GM23248 (cell line): ENCODE measurements around the gene ZNF787. TPM values are rescaled to one million over a fixed set of nuclear protein-coding genes. Genes with fewer than 3 reads are reported as not detected.

ENCODE experiments used
- DNase-seq: peaks from one replicate; pipeline ENCODE4 v3.0.0-alpha.2; 2015
- H2AFZ ChIP-seq: fragments of 200-600 bp; sonication (generic); 2 replicates; pipeline ENCODE4 v1.6.1; 2016; ENCODE audit warnings: antibody characterized with exemption
- H3F3A ChIP-seq: fragments of 200-600 bp; sonication (generic); 2 replicates; pipeline ENCODE4 v1.6.1; 2016; ENCODE audit warnings: mild to moderate bottlenecking, antibody characterized with exemption, mixed run types; ENCODE audit not compliant: insufficient read depth
- H3K27ac ChIP-seq: fragments of 200-600 bp; sonication (generic); 2 replicates; pipeline ENCODE4 v1.5.1; 2016; ENCODE audit warnings: mild to moderate bottlenecking
- H3K27me3 ChIP-seq: fragments of 200-600 bp; sonication (generic); replicated peaks from 2 replicates; pipeline ENCODE4 v1.6.1; 2016; ENCODE audit warnings: mild to moderate bottlenecking; ENCODE audit not compliant: insufficient read depth
- H3K36me3 ChIP-seq: fragments of 200-600 bp; sonication (generic); 2 replicates; pipeline ENCODE4 v1.6.1; 2016; ENCODE audit warnings: low read depth, mild to moderate bottlenecking
- H3K4me1 ChIP-seq: fragments of 200-600 bp; sonication (generic); 2 replicates; pipeline ENCODE4 v1.6.1; 2016; ENCODE audit warnings: mild to moderate bottlenecking; ENCODE audit not compliant: insufficient read depth
- H3K4me2 ChIP-seq: fragments of 200-600 bp; sonication (generic); one replicate; pipeline ENCODE4 v1.6.1; 2016; ENCODE audit warnings: mild to moderate bottlenecking; ENCODE audit not compliant: unreplicated experiment
- H3K4me3 ChIP-seq: fragments of 200-600 bp; sonication (generic); 2 replicates; pipeline ENCODE4 v1.5.1; 2016; ENCODE audit warnings: mild to moderate bottlenecking
- H3K79me2 ChIP-seq: fragments of 200-600 bp; sonication (generic); 2 replicates; pipeline ENCODE4 v1.6.1; 2016; ENCODE audit warnings: mild to moderate bottlenecking; ENCODE audit not compliant: insufficient read depth
- H3K9ac ChIP-seq: fragments of 200-600 bp; sonication (generic); 2 replicates; pipeline ENCODE4 v1.6.1; 2016; ENCODE audit warnings: mild to moderate bottlenecking
- H3K9me2 ChIP-seq: fragments of 200-600 bp; sonication (generic); 2 replicates; pipeline ENCODE4 v1.6.1; 2016; ENCODE audit warnings: mixed run types, mild to moderate bottlenecking, moderate library complexity; ENCODE audit not compliant: insufficient read depth
- H3K9me3 ChIP-seq: fragments of 200-600 bp; sonication (generic); one replicate; pipeline ENCODE4 v1.6.1; 2017; ENCODE audit warnings: low read depth
- H4K20me1 ChIP-seq: fragments of 200-600 bp; sonication (generic); 2 replicates; pipeline ENCODE4 v1.6.0; 2016; ENCODE audit not compliant: insufficient read depth
- EZH2 ChIP-seq: fragments of 200-600 bp; sonication (generic); IDR thresholded peaks from 2 replicates; pipeline ENCODE4 v1.6.1; 2018; ENCODE audit warnings: antibody characterized with exemption, mild to moderate bottlenecking; ENCODE audit not compliant: insufficient read depth, poor library complexity, severe bottlenecking
- EZH2phosphoT487 ChIP-seq: fragments of 200-600 bp; sonication (generic); IDR thresholded peaks from 2 replicates; pipeline ENCODE4 v1.6.1; 2018; ENCODE audit warnings: antibody characterized with exemption, moderate library complexity, mild to moderate bottlenecking, low read depth; ENCODE audit not compliant: insufficient read depth
- WGBS, 2 experiments: methylation state at CpG; one replicate each; pipeline ENCODE4 v1.1.6; 2015 to 2017; ENCODE audit warnings: low lambda C conversion rate in 2 of 2, low coverage in 1 of 2; ENCODE audit errors: missing lambda C conversion rate in 2 of 2; 5-methylcytosine and 5-hydroxymethylcytosine counted together
- in situ Hi-C: fragments of 300-500 bp; cut with MboI; formaldehyde crosslinking; loops from 2 replicates; pipeline ENCODE4 v1.15.0; 2020
- polyA plus RNA-seq: library from polyadenylated mRNA; unstranded; fragments of >200 nt; fragmentation: Nextera tagmentation; extraction: Ambion mirVana; gene quantifications from 2 replicates; pipeline ENCODE4 v1.2.1, GENCODE V29; 2016
- total RNA-seq: library from RNA; depleted of rRNA; stranded (reverse); fragments of >200 nt; shearing (Covaris generic); gene quantifications from 2 replicates; pipeline ENCODE4 v1.2.3, GENCODE V29; 2014

ZNF787 gene
- total and polyA plus RNA-seq, 2 experiments from 2014 or later = 1.5 to 19.5 TPM

- peaks cover 12% of the 10 kb centered on the region for H3K4me1 ChIP-seq
- 96 to 100% methylated on average over 11 to 29 of the region's 29 CpGs for WGBS, 2 experiments
- H3K9me2 ChIP-seq = no peaks in the 10 kb centered on the region
- H2AFZ ChIP-seq = no peak overlapping the region
- H3K27me3 ChIP-seq = no peaks in the 10 kb centered on the region
- TF ChIP-seq EZH2phosphoT487 (no peak), EZH2 (no peak)
- H4K20me1 ChIP-seq = no peaks in the 10 kb centered on the region
- no peaks in the 10 kb centered on the region for H3K36me3 ChIP-seq
- no peak overlapping the region for H3K4me2 ChIP-seq
- H3F3A ChIP-seq = no peaks in the 10 kb centered on the region
- H3K9me3 ChIP-seq = no peaks in the 10 kb centered on the region
- no peak overlapping the region for H3K27ac ChIP-seq
- peaks cover 85% of the 10 kb centered on the region for H3K79me2 ChIP-seq
- in situ Hi-C loops = no loop called here
- H3K9ac ChIP-seq = no peak overlapping the region
- no peak overlapping the region for H3K4me3 ChIP-seq
- no peak for DNase-seq
Observed at GRCh38 chr19:56104423-56104822, 16.7 kb downstream of the ZNF787 start.

GRCh38 chr19:56103027-56103614, 18.0 kb downstream of the ZNF787 start:
- no peaks in the 10 kb centered on the region for H3K9me2 ChIP-seq
- H3K9me3 ChIP-seq = no peaks in the 10 kb centered on the region
- no peak overlapping the region for H3K4me3 ChIP-seq
- H3K4me1 ChIP-seq = no peaks in the 10 kb centered on the region
- DNase-seq = no peak
- H3K4me2 ChIP-seq = no peak overlapping the region
- peaks cover 77% of the 10 kb centered on the region for H3K79me2 ChIP-seq
- no peaks in the 10 kb centered on the region for H3K27me3 ChIP-seq
- no peaks in the 10 kb centered on the region for H3F3A ChIP-seq
- no peak overlapping the region for H3K27ac ChIP-seq
- H2AFZ ChIP-seq = no peak overlapping the region
- in situ Hi-C loops = no loop called here
- no peaks in the 10 kb centered on the region for H4K20me1 ChIP-seq
- H3K36me3 ChIP-seq = no peaks in the 10 kb centered on the region
- TF ChIP-seq EZH2 = no peak
- no peak for TF ChIP-seq EZH2phosphoT487
- 75 to 84% methylated on average over 19 to 20 of the region's 20 CpGs for WGBS, 2 experiments
- H3K9ac ChIP-seq = no peak overlapping the region

- no peak overlapping the region for H3K9ac ChIP-seq
- in situ Hi-C loops = no loop called here
- H3K36me3 ChIP-seq = no peaks in the 10 kb centered on the region
Observed at GRCh38 chr19:56101746-56102535, 19.2 kb downstream of the ZNF787 start.

GRCh38 chr19:56101095-56101494, 20.0 kb downstream of the ZNF787 start:
- peaks cover 70% of the 10 kb centered on the region for H3K79me2 ChIP-seq
- no peak for DNase-seq

More at GRCh38 chr19:56101746-56102535, 19.2 kb downstream of the ZNF787 start:
- WGBS, 2 experiments = 93% methylated on average over 25 to 34 of the region's 34 CpGs
- no peak for DNase-seq
- H3K4me2 ChIP-seq = no peak overlapping the region
- no peak overlapping the region for H3K27ac ChIP-seq
- H3K4me1 ChIP-seq = no peaks in the 10 kb centered on the region
- no peaks in the 10 kb centered on the region for H3K9me2 ChIP-seq
- peaks cover 77% of the 10 kb centered on the region for H3K79me2 ChIP-seq
- H4K20me1 ChIP-seq = no peaks in the 10 kb centered on the region
- no peaks in the 10 kb centered on the region for H3K27me3 ChIP-seq
- H3K4me3 ChIP-seq = no peak overlapping the region
- H3F3A ChIP-seq = no peaks in the 10 kb centered on the region
- TF ChIP-seq EZH2 (no peak), EZH2phosphoT487 (no peak)
- no peak overlapping the region for H2AFZ ChIP-seq
- no peaks in the 10 kb centered on the region for H3K9me3 ChIP-seq

More at GRCh38 chr19:56101095-56101494, 20.0 kb downstream of the ZNF787 start:
- Histone ChIP-seq H3K27ac (no peak overlapping the region), H3K9me2 (no peaks in the 10 kb centered on the region), H3K4me1 (no peaks in the 10 kb centered on the region), H3K4me3 (no peak overlapping the region), H3F3A (no peaks in the 10 kb centered on the region), H3K36me3 (no peaks in the 10 kb centered on the region), H3K27me3 (no peaks in the 10 kb centered on the region), H2AFZ (no peak overlapping the region), H3K9ac (no peak overlapping the region), H3K4me2 (no peak overlapping the region), H4K20me1 (no peaks in the 10 kb centered on the region), H3K9me3 (no peaks in the 10 kb centered on the region)
- TF ChIP-seq EZH2phosphoT487 = no peak
- TF ChIP-seq EZH2 = no peak
- in situ Hi-C loops = no loop called here
- 84 to 89% methylated on average over 21 to 25 of the region's 25 CpGs for WGBS, 2 experiments
